Measurements from ENCODE around the gene NBPF11. TPM values are rescaled to one million over a fixed set of nuclear protein-coding genes. Genes with fewer than 3 reads are reported as not detected.
"Not testable (repeated sequence)": the region's sequence is repeated elsewhere in the genome, so short reads cannot be mapped to it uniquely, and the experiment has no call there.

NBPF11 gene
- 4.9 and 5.9 TPM in 2 replicates for total RNA-seq (2014; rRNA removed; shearing (Covaris generic))

- H3K27me3 ChIP-seq (replicated peaks); H3K4me1 ChIP-seq (replicated peaks); H3K9me3 ChIP-seq (replicated peaks); H3K27ac ChIP-seq; H3K36me3 ChIP-seq: not testable (repeated sequence)
- DNase-seq (ENCODE audit: low read depth in 1 of 2, low spot score in 2 of 2), result peak; percentile 81 to 88
- H3K4me3 ChIP-seq, result peak within 1 kb of the TSS; percentile 45
Observed at GRCh38 chr1:148151911-148152656, at the start of gene NBPF11. Gene NBPF11 (minus strand): TSS chr1:148152281. CDS start chr1:148127003, 25,278 bp downstream.

- H3K4me3 ChIP-seq; H3K36me3 ChIP-seq; H3K27ac ChIP-seq; DNase-seq (ENCODE audit: low read depth in 1 of 2, low spot score in 2 of 2); H3K27me3 ChIP-seq (replicated peaks); H3K4me1 ChIP-seq (replicated peaks); H3K9me3 ChIP-seq (replicated peaks): not testable (repeated sequence)
Observed at GRCh38 chr1:148197396-148197795, 45.3 kb upstream of the NBPF11 start.

GRCh38 chr1:148196949-148197348 lies 44.9 kb upstream of the NBPF11 start:
- H3K36me3 ChIP-seq; H3K4me1 ChIP-seq (replicated peaks); H3K4me3 ChIP-seq; H3K9me3 ChIP-seq (replicated peaks); H3K27ac ChIP-seq; H3K27me3 ChIP-seq (replicated peaks); DNase-seq (ENCODE audit: low read depth in 1 of 2, low spot score in 2 of 2): not testable (repeated sequence)

- DNase-seq (ENCODE audit: low read depth in 1 of 2, low spot score in 2 of 2); H3K27me3 ChIP-seq (replicated peaks); H3K4me1 ChIP-seq (replicated peaks); H3K4me3 ChIP-seq; H3K27ac ChIP-seq; H3K36me3 ChIP-seq; H3K9me3 ChIP-seq (replicated peaks): not testable (repeated sequence)
Observed at GRCh38 chr1:148195115-148195514, 43.0 kb upstream of the NBPF11 start.

DNA sequence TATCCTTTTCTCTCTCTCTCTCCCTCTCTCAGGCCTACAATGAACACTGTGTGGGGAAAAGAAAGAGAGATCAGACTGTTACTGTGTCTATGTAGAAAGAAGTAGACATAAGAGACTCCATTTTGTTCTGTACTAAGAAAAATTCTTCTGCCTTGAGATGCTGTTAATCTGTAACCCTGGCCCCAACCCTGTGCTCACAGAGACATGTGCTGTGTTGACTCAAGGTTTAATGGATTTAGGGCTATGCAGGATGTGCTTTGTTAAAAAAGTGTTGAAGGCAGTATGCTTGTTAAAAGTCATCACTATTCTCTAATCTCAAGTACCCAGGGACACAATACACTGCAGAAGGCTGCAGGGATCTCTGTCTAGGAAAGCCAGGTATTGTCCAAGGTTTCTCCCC lies 36.7 kb upstream of the NBPF11 start:
- H3K4me1 ChIP-seq (replicated peaks); H3K9me3 ChIP-seq (replicated peaks); H3K36me3 ChIP-seq; DNase-seq (ENCODE audit: low read depth in 1 of 2, low spot score in 2 of 2); H3K27ac ChIP-seq; H3K27me3 ChIP-seq (replicated peaks); H3K4me3 ChIP-seq: not testable (repeated sequence)

GRCh38 chr1:148178682-148179081 lies 26.6 kb upstream of the NBPF11 start:
- H3K4me1 ChIP-seq (replicated peaks); H3K9me3 ChIP-seq (replicated peaks); H3K27ac ChIP-seq; H3K27me3 ChIP-seq (replicated peaks); H3K36me3 ChIP-seq; DNase-seq (ENCODE audit: low read depth in 1 of 2, low spot score in 2 of 2); H3K4me3 ChIP-seq: not testable (repeated sequence)

DNA sequence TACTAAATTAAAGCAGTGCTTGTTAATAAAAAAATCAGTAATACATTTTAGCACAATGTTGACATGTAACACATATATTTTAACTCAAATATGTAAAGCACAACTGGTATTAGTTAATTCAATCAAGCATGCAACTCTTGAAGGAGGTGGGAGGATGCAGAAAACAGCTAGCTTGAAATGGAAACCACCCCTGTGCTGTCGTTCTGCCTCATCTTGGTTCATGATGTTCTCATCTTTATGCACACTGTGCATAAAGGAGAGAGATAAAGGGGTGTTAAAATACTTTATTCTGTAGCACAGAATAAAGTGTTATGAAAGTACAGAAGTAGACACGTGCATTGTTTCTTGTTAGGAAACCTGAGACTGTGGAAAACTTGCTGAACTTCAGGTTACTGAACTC lies 23.3 kb upstream of the NBPF11 start:
- H3K4me3 ChIP-seq; DNase-seq (ENCODE audit: low read depth in 1 of 2, low spot score in 2 of 2); H3K9me3 ChIP-seq (replicated peaks); H3K27me3 ChIP-seq (replicated peaks); H3K36me3 ChIP-seq; H3K4me1 ChIP-seq (replicated peaks); H3K27ac ChIP-seq: not testable (repeated sequence)

- H3K27ac ChIP-seq; H3K4me3 ChIP-seq; H3K36me3 ChIP-seq; H3K27me3 ChIP-seq (replicated peaks); DNase-seq (ENCODE audit: low read depth in 1 of 2, low spot score in 2 of 2); H3K9me3 ChIP-seq (replicated peaks); H3K4me1 ChIP-seq (replicated peaks): not testable (repeated sequence)
Observed at GRCh38 chr1:148171995-148172394, 19.9 kb upstream of the NBPF11 start.

DNA sequence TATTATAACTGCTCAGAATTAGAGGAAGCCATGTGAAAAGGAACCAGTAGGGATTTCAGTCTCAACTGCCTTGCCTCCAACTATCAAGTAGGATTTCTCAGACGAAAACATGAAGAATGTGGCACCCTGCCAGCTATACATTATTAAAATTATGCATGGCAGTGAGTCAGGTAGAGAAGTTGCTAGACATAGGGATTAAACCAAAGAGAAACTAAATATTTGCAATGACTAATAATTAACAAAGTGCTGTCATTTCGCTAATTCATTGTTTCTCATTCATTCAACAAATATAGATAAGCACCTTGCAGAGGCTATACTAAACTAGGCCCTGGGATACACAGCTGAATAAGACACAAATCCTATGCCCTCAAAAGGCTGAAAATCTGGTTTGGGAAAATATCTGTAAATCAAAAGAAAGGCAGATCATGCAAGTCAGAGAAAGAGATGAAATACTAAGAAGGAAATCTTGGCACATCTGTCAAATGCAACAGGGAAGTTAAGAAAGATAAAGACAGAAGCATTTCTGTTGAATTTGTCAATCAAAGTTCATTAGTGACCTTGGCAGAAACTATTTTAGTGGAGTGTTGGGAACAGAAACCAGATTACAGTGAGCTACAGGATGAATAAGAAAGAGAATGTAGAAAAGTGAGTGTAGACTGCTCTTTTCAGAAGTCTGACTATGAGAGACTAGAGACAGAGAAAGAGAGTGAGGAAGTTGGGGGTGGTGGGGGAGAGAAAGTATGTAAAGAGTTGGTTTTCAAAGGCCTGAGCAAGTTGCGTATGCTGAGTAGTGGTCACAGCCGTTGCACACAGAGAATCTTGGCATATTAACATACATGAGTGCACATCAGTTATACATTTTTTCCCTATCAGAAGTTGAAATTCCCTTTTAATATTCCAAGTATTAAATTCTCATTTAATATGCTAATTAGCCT lies 14.7 kb upstream of the NBPF11 start:
- Histone ChIP-seq H3K4me3 (no peak overlapping the region), H3K27ac (no peak overlapping the region), H3K4me1 (replicated peaks) (no peaks in the 10 kb centered on the region), H3K36me3 (no peaks in the 10 kb centered on the region), H3K27me3 (replicated peaks) (no peaks in the 10 kb centered on the region), H3K9me3 (replicated peaks) (no peaks in the 10 kb centered on the region)
- DNase-seq (ENCODE audit: low read depth in 1 of 2, low spot score in 2 of 2), result no peak

DNA sequence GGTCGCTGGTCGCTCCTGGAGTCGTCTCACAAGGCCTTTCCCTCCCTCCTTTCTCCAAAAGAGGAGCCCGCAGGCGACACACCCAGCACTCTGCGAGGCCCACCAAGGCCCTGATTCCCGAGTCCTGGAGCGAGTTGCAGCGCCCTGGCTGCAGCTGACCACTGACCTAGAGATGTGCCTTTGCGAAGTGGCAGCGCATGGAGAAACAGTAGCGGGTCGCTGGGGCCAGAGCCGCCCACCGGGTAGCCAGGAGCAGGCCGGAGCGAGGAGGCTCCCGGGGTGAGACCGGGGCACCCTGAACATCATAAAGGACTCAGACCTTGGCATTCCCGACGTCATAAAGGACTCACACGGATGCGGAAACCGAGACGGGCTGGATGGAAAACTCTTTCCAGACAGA lies 10.3 kb upstream of the NBPF11 start:
- DNase-seq (ENCODE audit: low read depth in 1 of 2, low spot score in 2 of 2), result no peak
- H3K9me3 ChIP-seq (replicated peaks), result no peaks in the 10 kb centered on the region
- H3K36me3 ChIP-seq, result no peaks in the 10 kb centered on the region
- H3K27ac ChIP-seq, result no peak overlapping the region
- H3K4me1 ChIP-seq (replicated peaks), result no peaks in the 10 kb centered on the region
- no peak overlapping the region for H3K4me3 ChIP-seq
- H3K27me3 ChIP-seq (replicated peaks), result no peaks in the 10 kb centered on the region

GRCh38 chr1:148161053-148161901 lies 9.2 kb upstream of the NBPF11 start:
- no peak overlapping the region for H3K27ac ChIP-seq
- DNase-seq (ENCODE audit: low read depth in 1 of 2, low spot score in 2 of 2), result peak in 1 of 2 experiments; percentile 34
- no peak overlapping the region for H3K4me3 ChIP-seq
- H3K4me1 ChIP-seq (replicated peaks), result no peaks in the 10 kb centered on the region
- no peaks in the 10 kb centered on the region for H3K27me3 ChIP-seq (replicated peaks)
- no peaks in the 10 kb centered on the region for H3K9me3 ChIP-seq (replicated peaks)
- no peaks in the 10 kb centered on the region for H3K36me3 ChIP-seq

GRCh38 chr1:148160343-148161052 lies 8.4 kb upstream of the NBPF11 start:
- no peaks in the 10 kb centered on the region for H3K9me3 ChIP-seq (replicated peaks)

GRCh38 chr1:148160048-148160342 lies 7.9 kb upstream of the NBPF11 start:
- H3K4me1 ChIP-seq (replicated peaks), result no peaks in the 10 kb centered on the region
- H3K27ac ChIP-seq, result no peak overlapping the region
- H3K9me3 ChIP-seq (replicated peaks), result no peaks in the 10 kb centered on the region
- H3K36me3 ChIP-seq, result no peaks in the 10 kb centered on the region
- peak in 1 of 2 experiments; percentile 32 for DNase-seq (ENCODE audit: low read depth in 1 of 2, low spot score in 2 of 2)
- H3K4me3 ChIP-seq, result no peak overlapping the region
- H3K27me3 ChIP-seq (replicated peaks), result no peaks in the 10 kb centered on the region

More at GRCh38 chr1:148160343-148161052, 8.4 kb upstream of the NBPF11 start:
- no peaks in the 10 kb centered on the region for H3K4me1 ChIP-seq (replicated peaks)
- no peaks in the 10 kb centered on the region for H3K27me3 ChIP-seq (replicated peaks)
- H3K4me3 ChIP-seq, result no peak overlapping the region
- H3K27ac ChIP-seq, result no peak overlapping the region
- no peaks in the 10 kb centered on the region for H3K36me3 ChIP-seq
- DNase-seq (ENCODE audit: low read depth in 1 of 2, low spot score in 2 of 2), result no peak

Measured in SJSA1 (cell line).